Chondrocyte (in vitro differentiated cells): Measurements from ENCODE around the gene RNF13. TPM values are rescaled to one million over a fixed set of nuclear protein-coding genes. Genes with fewer than 3 reads are reported as not detected.

ENCODE experiments used
- DNase-seq: peaks from one replicate; pipeline ENCODE4 v3.0.0; 2021; ENCODE audit warnings: mixed read lengths, low spot score
- H3K27ac Mint-ChIP-seq: one replicate; pipeline ENCODE4 v1.8.0; 2021; ENCODE audit warnings: mild to moderate bottlenecking, moderate library complexity, mixed read lengths; ENCODE audit not compliant: unreplicated experiment
- H3K27me3 Mint-ChIP-seq: 2 replicates; pipeline ENCODE4 v1.8.0; 2021; ENCODE audit warnings: low read depth, mixed read lengths
- H3K36me3 Mint-ChIP-seq: 2 replicates; pipeline ENCODE4 v1.8.0; 2021; ENCODE audit warnings: low read depth, mixed read lengths
- H3K4me1 Mint-ChIP-seq: 2 replicates; pipeline ENCODE4 v1.8.0; 2021; ENCODE audit warnings: low read depth, mild to moderate bottlenecking, mixed read lengths
- H3K4me3 Mint-ChIP-seq: one replicate; pipeline ENCODE4 v1.8.0; 2021; ENCODE audit warnings: mild to moderate bottlenecking, moderate library complexity, mixed read lengths; ENCODE audit not compliant: unreplicated experiment
- H3K9me3 Mint-ChIP-seq: 2 replicates; pipeline ENCODE4 v1.8.0; 2021; ENCODE audit warnings: low read depth, mixed read lengths
- total RNA-seq: library from RNA; stranded (reverse); gene quantifications from 3 replicates; pipeline ENCODE4 v1.2.1, GENCODE V29; 2021
- TF ChIP-seq, protein P1 (sequence below): fragments of 200-600 bp; sonication (generic); IDR thresholded peaks from 2 replicates; pipeline ENCODE4 v1.5.0; 2021; ENCODE audit warnings: antibody characterized with exemption, mild to moderate bottlenecking, moderate library complexity

RNF13 gene
- total RNA-seq, 1 donor from 2014 or later, result 43.1 TPM

DNA sequence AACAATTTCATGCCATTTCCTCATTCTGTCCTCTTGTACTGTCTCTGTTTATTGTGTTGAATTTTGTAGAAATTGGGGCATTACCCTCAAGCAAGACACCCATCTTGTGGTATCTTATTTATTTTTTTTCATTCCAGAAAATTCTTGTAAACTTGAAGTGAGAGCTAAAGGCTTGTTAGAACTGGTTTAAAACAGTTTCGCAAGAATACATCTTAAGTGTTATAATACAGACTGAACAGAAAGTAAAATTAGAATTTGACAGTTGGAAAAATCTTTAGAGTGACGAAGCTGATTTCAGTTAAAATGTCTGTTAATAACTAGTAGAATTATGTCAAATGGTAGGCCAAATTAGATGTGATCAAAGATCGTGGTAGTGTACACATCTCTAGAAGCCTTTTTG, 26.9 kb downstream of the RNF13 start:
- H3K9me3 Mint-ChIP-seq, result peaks cover 12% of the 10 kb centered on the region

DNA sequence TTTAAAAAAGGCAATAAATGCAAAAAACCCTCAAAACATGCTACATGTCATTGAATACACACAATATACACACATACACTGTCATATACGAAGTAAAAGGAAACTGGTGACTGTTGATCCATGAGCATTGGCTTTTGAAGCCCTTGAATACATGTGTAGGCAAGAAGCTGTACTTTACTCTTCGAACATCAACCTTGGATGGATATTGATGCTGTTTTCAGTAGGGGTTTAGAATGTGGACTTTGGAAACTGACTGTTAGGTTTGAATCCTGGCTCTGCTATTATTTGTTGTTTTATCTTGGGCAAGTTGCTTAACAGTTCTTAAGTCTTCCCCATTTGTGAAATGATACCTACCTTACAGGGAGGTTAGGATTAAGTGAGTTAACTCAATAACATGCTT, 30.5 kb downstream of the RNF13 start:
- H3K27ac Mint-ChIP-seq, result no peak overlapping the region
- TF ChIP-seq, protein P1, sequence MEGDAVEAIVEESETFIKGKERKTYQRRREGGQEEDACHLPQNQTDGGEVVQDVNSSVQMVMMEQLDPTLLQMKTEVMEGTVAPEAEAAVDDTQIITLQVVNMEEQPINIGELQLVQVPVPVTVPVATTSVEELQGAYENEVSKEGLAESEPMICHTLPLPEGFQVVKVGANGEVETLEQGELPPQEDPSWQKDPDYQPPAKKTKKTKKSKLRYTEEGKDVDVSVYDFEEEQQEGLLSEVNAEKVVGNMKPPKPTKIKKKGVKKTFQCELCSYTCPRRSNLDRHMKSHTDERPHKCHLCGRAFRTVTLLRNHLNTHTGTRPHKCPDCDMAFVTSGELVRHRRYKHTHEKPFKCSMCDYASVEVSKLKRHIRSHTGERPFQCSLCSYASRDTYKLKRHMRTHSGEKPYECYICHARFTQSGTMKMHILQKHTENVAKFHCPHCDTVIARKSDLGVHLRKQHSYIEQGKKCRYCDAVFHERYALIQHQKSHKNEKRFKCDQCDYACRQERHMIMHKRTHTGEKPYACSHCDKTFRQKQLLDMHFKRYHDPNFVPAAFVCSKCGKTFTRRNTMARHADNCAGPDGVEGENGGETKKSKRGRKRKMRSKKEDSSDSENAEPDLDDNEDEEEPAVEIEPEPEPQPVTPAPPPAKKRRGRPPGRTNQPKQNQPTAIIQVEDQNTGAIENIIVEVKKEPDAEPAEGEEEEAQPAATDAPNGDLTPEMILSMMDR, result no peak
- H3K36me3 Mint-ChIP-seq, result peaks cover 4% of the 10 kb centered on the region
- H3K4me3 Mint-ChIP-seq, result no peak overlapping the region
- DNase-seq, result no peak
- peaks cover 4% of the 10 kb centered on the region for H3K9me3 Mint-ChIP-seq
- H3K27me3 Mint-ChIP-seq, result no peaks in the 10 kb centered on the region
- peaks cover 9% of the 10 kb centered on the region for H3K4me1 Mint-ChIP-seq

More for the DNA sequence above, 26.9 kb downstream of the RNF13 start:
- Mint-ChIP-seq H3K27me3 (no peaks in the 10 kb centered on the region), H3K27ac (no peak overlapping the region), H3K4me3 (no peak overlapping the region), H3K36me3 (peaks cover 2% of the 10 kb centered on the region), H3K4me1 (peaks cover 2% of the 10 kb centered on the region)
- DNase-seq, result no peak
- TF ChIP-seq, protein P1, result no peak

DNA sequence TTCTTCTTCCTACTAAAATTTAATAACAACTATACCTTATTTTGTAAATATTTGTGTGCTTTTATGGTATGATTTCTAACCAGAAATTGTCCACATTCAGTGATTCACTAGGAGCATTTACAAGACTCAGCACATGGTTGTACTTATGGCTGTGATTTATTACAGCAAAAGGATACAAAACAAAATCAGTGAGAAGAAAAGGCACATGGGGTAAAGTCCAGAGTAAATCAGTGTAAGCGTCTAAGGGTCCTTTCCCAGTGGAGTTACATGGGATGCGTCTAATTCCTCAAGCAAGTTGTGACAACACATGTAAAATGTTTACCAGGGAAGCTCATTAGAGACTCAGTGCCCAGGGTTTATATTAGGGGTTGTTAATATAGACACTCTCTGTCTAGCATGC, 31.1 kb downstream of the RNF13 start:
- Mint-ChIP-seq H3K4me3 (no peak overlapping the region), H3K27ac (no peak overlapping the region)

DNA sequence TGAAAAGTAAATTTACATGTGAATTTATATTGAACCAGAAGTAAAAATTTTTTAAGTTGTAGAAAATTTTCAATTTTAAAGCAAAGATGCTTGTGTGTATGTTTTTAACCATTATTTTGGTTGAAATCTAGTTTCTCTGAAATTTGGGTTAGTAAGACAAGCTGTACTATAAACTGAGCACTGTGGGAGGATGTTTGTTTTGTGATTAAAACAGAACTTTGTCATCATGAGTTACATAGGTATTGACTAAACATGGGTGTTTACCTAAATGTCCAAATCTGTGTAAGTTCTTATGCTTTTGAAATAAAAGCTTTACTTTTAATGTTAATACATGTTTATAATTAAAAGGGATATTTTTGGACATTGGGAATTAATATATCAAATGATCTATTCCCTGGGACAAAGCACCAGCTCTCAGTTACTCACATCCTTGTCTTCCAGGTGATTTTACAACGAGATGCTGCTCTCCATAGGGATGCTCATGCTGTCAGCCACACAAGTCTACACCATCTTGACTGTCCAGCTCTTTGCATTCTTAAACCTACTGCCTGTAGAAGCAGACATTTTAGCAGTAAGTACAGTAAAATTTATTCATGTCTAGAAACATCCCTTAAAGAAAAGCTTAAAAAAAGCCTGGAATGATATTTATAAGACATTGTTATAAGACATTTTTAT, 32.7 kb downstream of the RNF13 start:
- peaks cover 8% of the 10 kb centered on the region for H3K36me3 Mint-ChIP-seq
- H3K9me3 Mint-ChIP-seq, result no peaks in the 10 kb centered on the region
- TF ChIP-seq, protein P1, result no peak
- DNase-seq, result no peak
- H3K27ac Mint-ChIP-seq, result no peak overlapping the region
- H3K4me1 Mint-ChIP-seq, result peaks cover 9% of the 10 kb centered on the region
- H3K4me3 Mint-ChIP-seq, result no peak overlapping the region
- no peaks in the 10 kb centered on the region for H3K27me3 Mint-ChIP-seq

More for the DNA sequence above, 31.1 kb downstream of the RNF13 start:
- peaks cover 9% of the 10 kb centered on the region for H3K4me1 Mint-ChIP-seq
- peaks cover 4% of the 10 kb centered on the region for H3K9me3 Mint-ChIP-seq
- no peaks in the 10 kb centered on the region for H3K27me3 Mint-ChIP-seq
- no peak for DNase-seq
- H3K36me3 Mint-ChIP-seq, result peaks cover 5% of the 10 kb centered on the region
- TF ChIP-seq, protein P1, result no peak

DNA sequence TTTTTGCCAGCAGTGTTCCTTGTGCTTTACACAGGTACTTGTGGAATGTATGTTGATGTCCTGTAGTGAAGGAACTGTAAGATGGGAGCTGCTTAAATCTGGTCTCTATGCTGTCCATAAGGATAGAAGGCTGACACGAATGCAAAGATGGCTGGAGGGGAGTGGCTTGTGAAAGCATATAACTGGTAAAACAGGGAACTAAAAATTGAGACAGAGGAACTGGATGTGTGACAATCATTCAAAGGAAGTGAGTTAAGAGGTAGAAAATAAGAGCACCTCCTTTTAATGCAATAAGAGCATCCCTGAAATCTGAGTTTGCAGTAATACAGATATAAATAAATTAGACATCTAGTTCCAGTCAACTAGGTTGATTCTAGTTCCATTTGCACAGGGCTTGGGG, 35.2 kb downstream of the RNF13 start:
- Mint-ChIP-seq H3K36me3 (peaks cover 8% of the 10 kb centered on the region), H3K4me3 (no peak overlapping the region), H3K4me1 (peaks cover 9% of the 10 kb centered on the region), H3K27ac (no peak overlapping the region), H3K9me3 (no peaks in the 10 kb centered on the region), H3K27me3 (no peaks in the 10 kb centered on the region)
- DNase-seq, result no peak
- TF ChIP-seq, protein P1, result no peak
